GM21737 (cell line): ENCODE results near the gene PDE4B.
"Not testable (repeated sequence)": the region's sequence is repeated elsewhere in the genome, so short reads cannot be mapped to it uniquely, and the experiment has no call there.

ENCODE experiments used
- ATAC-seq: cut with Tn5 transposase; IDR thresholded peaks from one replicate; pipeline ENCODE4 v1.9.1; 2021; ENCODE audit warnings: mild to moderate bottlenecking, moderate library complexity; ENCODE audit not compliant: unreplicated experiment

The PDE4B gene

GRCh38 chr1:66112744-66113400 lies 320.2 kb downstream of the PDE4B start:
- no peak for ATAC-seq

- no peak for ATAC-seq
These were observed 326.5 kb downstream of the PDE4B start for GRCh38 chr1:66119148-66119547.

GRCh38 chr1:66124670-66125069 lies 332.0 kb downstream of the PDE4B start:
- no peak for ATAC-seq

- ATAC-seq = not testable (repeated sequence)
These were observed 335.9 kb downstream of the PDE4B start for GRCh38 chr1:66128641-66129040.

- no peak for ATAC-seq
These were observed 339.6 kb downstream of the PDE4B start for GRCh38 chr1:66132324-66132723.

- no peak for ATAC-seq
These were observed 341.3 kb downstream of the PDE4B start for GRCh38 chr1:66134004-66134403.

- no peak for ATAC-seq
These were observed 342.5 kb downstream of the PDE4B start for GRCh38 chr1:66135161-66135560.

GRCh38 chr1:66136423-66136822 lies 343.7 kb downstream of the PDE4B start:
- not testable (repeated sequence) for ATAC-seq

- ATAC-seq = no peak
These were observed 344.5 kb downstream of the PDE4B start for GRCh38 chr1:66137235-66137634.

GRCh38 chr1:66138613-66139012 lies 345.9 kb downstream of the PDE4B start:
- no peak for ATAC-seq

GRCh38 chr1:66140072-66140471 lies 347.4 kb downstream of the PDE4B start:
- no peak for ATAC-seq

GRCh38 chr1:66143651-66144050 lies 351.0 kb downstream of the PDE4B start:
- no peak for ATAC-seq

GRCh38 chr1:66147226-66147835 lies 354.6 kb downstream of the PDE4B start:
- no peak for ATAC-seq

- no peak for ATAC-seq
These were observed 359.3 kb downstream of the PDE4B start for GRCh38 chr1:66152034-66152433.

- ATAC-seq = no peak
These were observed 361.7 kb downstream of the PDE4B start for GRCh38 chr1:66154394-66154793.

GRCh38 chr1:66156144-66156543 lies 363.4 kb downstream of the PDE4B start:
- no peak for ATAC-seq

GRCh38 chr1:66159800-66160199 lies 367.1 kb downstream of the PDE4B start:
- ATAC-seq = no peak

- no peak for ATAC-seq
These were observed 368.0 kb downstream of the PDE4B start for GRCh38 chr1:66160719-66161118.

GRCh38 chr1:66166753-66167152 lies 374.1 kb downstream of the PDE4B start:
- ATAC-seq = no peak

- ATAC-seq = no peak
These were observed 374.6 kb downstream of the PDE4B start for GRCh38 chr1:66167267-66167666.

- ATAC-seq = no peak
These were observed 375.8 kb downstream of the PDE4B start for GRCh38 chr1:66168467-66168887.

- ATAC-seq = no peak
These were observed 376.4 kb downstream of the PDE4B start for GRCh38 chr1:66168948-66169671.
